Coronary artery (tissue), 2 donors: Measurements from ENCODE around the gene PCGF1.

Experiments
- DNase-seq: peaks from one replicate; pipeline ENCODE4 v3.0.0-alpha.2; 2017; ENCODE audit warnings: low spot score
- H3K27ac ChIP-seq, 2 donors: fragments of 200-600 bp; sonication (generic); one replicate each; pipeline ENCODE4 v1.5.1; 2016 to 2019
- H3K4me3 ChIP-seq: fragments of 200-600 bp; sonication (generic); 2 replicates; pipeline ENCODE4 v1.5.1; 2016; ENCODE audit warnings: mild to moderate bottlenecking, moderate library complexity
- TF ChIP-seq, protein P1 (sequence below): fragments of 200-600 bp; sonication (generic); IDR thresholded peaks from one replicate; pipeline ENCODE4 v1.5.1; 2019; ENCODE audit warnings: antibody characterized with exemption

PCGF1 gene

DNA sequence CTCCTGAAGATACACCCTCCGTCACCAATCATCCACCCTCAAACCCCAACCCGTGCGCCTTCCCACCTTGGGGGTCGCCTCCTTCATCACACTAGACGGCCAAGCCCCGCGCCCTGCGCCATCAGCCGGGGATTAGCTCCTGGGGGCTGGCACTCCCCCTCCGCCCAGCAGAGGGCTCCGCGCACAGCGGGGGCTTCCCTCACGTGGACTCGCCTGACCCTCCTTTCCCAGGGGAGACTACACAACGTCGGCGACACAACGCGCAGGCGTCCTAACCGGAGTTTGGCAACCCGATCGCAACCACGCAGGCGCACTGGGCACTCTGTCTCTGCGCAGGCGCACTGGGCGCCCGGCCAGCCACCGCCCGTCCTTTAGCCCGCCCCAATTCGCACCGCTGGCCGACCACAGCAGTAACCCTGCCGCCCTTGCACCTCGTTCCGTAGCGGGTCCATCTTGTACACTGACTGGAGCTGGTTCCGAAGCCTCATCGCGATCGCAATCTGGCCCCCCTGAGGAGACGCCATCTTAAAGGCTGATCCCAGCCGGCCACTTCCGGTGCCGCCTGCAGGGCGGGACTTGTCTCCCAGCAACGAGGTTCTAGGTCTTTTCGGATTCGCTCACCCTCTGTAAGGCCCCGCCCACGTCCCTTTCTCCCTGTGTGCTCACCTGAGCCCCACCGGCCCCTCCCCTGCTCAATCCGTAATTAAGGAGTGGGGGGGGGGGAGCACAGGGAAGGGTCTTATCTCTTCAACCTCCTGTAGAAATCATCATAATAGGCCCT lies at the start of gene PCGF1:
PCGF1 (minus strand) TSS at position 551 of the 781 bp plus-strand sequence; CDS start at position 524, 27 bp downstream.
- peak; percentile 98 for DNase-seq
- peak within 1 kb of the TSS; percentile 97 for H3K27ac ChIP-seq
- TF ChIP-seq, protein P1, sequence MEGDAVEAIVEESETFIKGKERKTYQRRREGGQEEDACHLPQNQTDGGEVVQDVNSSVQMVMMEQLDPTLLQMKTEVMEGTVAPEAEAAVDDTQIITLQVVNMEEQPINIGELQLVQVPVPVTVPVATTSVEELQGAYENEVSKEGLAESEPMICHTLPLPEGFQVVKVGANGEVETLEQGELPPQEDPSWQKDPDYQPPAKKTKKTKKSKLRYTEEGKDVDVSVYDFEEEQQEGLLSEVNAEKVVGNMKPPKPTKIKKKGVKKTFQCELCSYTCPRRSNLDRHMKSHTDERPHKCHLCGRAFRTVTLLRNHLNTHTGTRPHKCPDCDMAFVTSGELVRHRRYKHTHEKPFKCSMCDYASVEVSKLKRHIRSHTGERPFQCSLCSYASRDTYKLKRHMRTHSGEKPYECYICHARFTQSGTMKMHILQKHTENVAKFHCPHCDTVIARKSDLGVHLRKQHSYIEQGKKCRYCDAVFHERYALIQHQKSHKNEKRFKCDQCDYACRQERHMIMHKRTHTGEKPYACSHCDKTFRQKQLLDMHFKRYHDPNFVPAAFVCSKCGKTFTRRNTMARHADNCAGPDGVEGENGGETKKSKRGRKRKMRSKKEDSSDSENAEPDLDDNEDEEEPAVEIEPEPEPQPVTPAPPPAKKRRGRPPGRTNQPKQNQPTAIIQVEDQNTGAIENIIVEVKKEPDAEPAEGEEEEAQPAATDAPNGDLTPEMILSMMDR = no peak
- peak within 1 kb of the TSS; percentile 83 for H3K4me3 ChIP-seq

DNA sequence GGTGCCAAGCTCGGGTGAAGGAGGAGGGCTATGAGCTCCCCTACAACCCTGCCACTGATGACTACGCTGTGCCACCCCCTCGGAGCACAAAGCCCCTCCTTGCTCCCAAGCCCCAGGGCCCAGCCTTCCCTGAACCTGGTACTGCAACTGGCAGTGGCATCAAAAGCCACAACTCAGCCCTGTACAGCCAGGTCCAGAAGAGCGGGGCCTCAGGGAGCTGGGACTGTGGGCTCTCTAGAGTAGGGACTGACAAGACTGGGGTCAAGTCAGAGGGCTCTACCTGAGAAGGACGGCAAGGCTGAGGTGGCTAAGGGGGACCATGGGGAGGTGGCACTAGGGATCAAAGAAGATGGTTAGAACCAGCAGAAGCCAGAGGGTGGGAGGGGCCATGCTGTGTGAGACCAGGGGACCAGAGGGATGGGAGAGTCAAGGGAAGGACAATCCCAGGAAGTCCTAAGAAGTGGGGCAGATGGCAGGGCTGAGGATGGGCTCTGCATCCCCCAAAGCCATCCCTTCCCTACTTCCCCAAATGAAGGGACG lies 49.4 kb upstream of the PCGF1 start:
- Histone ChIP-seq H3K4me3 (no peak overlapping the region), H3K27ac (no peak overlapping the region)
- DNase-seq = peak; percentile 72

DNA sequence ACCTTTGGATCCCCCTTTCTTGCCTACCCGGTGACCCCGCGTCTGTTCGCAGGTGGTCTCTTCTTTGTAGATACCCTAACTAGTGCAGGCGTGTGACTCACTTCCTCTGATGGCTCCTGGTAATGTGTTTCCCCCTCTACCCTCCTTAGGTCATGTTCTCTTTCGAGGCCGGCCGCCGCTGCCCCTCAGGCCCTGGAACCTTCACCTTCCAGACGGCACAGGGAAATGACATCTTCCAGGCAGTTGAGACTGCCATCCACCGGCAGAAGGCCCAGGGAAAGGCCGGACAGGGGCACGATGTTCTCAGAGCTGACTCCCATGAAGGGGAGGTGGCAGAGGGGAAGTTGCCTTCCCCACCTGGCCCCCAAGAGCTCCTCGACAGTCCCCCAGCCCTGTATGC lies 48.7 kb upstream of the PCGF1 start:
- TF ChIP-seq, protein P1 = no peak
- DNase-seq = peak; percentile 71
- Histone ChIP-seq H3K27ac (peak overlapping the region in 1 of 2 donors; percentile 99), H3K4me3 (peak overlapping the region; percentile 98)

More for the DNA sequence above, 49.4 kb upstream of the PCGF1 start:
- TF ChIP-seq, protein P1 = no peak

DNA sequence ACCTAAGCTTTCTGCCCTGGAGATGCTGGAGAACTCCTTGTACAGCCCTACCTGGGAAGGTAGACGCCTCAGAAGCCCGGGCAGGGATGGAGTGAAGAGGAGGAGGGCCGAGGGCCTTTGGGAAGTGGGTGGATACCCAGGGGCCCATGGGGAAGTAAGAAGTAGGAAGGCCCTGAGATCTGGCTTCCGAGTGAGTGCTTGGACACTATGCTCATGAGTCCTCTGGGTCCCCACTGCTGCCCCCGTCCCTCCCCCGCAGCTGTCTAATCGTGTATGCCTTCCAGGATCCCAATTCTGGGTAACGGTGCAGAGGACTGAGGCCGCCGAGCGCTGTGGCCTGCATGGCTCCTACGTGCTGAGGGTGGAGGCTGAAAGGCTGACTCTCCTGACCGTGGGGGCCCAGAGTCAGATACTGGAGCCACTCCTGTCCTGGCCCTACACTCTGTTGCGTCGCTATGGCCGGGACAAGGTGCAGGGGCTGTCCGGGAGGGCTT lies 48.2 kb upstream of the PCGF1 start:
- Histone ChIP-seq H3K27ac (peak overlapping the region in 1 of 2 donors; percentile 99), H3K4me3 (peak overlapping the region; percentile 98)
- DNase-seq = peak; percentile 76
- TF ChIP-seq, protein P1 = no peak

DNA sequence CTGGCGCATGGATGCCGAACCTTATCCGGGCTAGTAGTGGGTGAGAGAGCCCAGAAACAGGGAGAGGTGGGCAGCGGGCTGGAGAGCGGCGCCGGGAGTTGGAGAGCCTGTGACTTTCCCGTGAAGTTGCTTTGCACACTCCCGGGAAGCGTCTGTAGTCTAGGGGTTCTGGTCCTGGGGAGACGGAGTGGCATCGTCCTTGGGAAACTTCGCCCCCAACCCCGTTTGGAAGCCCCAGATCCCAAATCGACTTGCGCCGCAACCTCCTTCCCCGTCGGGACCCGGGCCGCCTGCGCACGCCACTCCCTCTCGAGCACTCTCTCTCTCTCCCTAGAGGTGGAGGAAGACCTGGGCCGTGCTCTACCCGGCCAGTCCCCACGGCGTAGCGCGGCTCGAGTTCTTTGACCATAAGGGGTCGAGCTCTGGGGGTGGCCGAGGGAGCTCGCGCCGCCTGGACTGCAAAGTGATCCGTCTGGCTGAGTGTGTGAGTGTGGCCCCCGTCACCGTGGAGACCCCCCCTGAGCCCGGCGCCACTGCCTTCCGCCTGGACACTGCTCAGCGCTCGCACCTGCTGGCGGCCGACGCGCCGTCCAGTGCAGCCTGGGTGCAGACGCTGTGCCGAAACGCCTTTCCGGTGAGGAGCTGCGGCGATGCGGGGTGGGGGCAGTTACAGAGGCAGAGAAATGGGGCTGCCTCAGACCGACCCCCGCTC lies 47.5 kb upstream of the PCGF1 start:
- Histone ChIP-seq H3K27ac (peak overlapping the region; percentile 82 to 99), H3K4me3 (peak overlapping the region; percentile 98)
- TF ChIP-seq, protein P1 = no peak
- peak; percentile 79 for DNase-seq

DNA sequence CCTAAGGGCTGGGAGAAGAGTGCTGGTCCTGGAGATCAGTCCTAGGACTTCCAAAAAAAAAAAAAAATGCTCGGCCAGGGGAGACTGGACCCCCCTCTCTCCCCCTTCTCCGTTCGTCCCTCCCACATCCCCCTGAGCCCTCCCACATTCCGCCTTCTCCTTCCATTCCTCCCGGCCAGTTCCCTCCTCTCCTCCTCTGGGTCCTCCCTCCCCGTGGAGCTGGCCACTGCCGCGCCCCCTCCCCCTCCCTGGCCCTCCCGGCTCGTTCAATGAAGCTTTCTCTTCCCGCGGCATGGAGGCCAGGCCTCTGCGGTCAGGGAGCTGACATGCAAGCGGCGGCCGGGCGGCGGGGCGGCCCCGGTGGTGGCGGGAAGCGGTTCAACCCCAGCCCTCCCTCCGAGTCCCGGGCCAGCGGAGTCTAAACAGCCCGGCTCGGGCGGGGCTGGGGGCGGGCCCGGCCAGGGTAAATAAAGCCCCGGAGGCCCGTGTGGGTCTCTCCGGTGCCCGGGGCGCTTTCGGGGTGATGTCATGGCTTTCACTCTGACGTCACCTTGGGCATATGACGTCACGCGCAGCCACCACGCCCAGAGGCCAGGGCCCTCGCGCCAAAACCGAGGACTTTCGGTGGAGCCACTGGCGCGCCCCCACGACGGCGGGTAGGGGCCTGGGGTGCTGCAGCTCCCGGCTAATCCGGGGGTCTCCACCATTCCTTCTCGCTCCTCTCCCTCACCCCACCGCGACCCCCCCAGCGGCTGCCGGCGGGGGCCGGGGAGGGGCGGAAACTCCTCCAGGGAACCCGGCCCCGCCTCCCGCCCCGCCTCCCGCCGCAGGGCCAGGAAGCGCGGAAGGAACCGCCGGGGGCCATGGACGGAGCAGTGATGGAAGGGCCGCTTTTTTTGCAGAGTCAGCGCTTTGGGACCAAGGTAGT lies 46.7 kb upstream of the PCGF1 start, which contains the start of the genes DOK1 and LOXL3:
DOK1 (plus strand) TSS at position 829 of the 928 bp plus-strand sequence; CDS start at position 864, 35 bp downstream.
LOXL3 (minus strand) TSS at position 51 of the 928 bp plus-strand sequence. CDS start 1,308 bp downstream, outside the sequence.
- peak within 1 kb of the TSS; percentile 82 to 99 for H3K27ac ChIP-seq
- TF ChIP-seq, protein P1 = no peak
- peak within 1 kb of the TSS; percentile 98 for H3K4me3 ChIP-seq
- peak; percentile 91 for DNase-seq
